Liver (tissue), 9 donors: Measurements from ENCODE around the gene MYMK. TPM values are rescaled to one million over a fixed set of nuclear protein-coding genes. Genes with fewer than 3 reads are reported as not detected.

Experiments
- DNase-seq: peaks from one replicate; pipeline ENCODE4 v3.0.0-alpha.2; 2017; ENCODE audit warnings: low spot score
- H3K27ac ChIP-seq, 2 donors: one replicate each; pipeline ENCODE4 v1.7.0; 2013; ENCODE audit warnings: inconsistent platforms in 2 of 2, low read length in 2 of 2, control low read depth in 1 of 2, low read depth in 1 of 2, mild to moderate bottlenecking in 1 of 2
- H3K27me3 ChIP-seq, 4 donors: one replicate each; pipeline versions ENCODE4 v1.6.1 to v1.7.0; 2013; ENCODE audit warnings: low read length in 3 of 4, inconsistent platforms in 1 of 4, mild to moderate bottlenecking in 1 of 4, moderate library complexity in 1 of 4; ENCODE audit not compliant: control insufficient read depth in 4 of 4, insufficient read depth in 4 of 4
- H3K36me3 ChIP-seq, 4 donors: one replicate each; pipeline versions ENCODE4 v1.6.1 to v1.7.0; 2013; ENCODE audit warnings: low read length in 3 of 4, mild to moderate bottlenecking in 3 of 4, low read depth in 1 of 4, moderate library complexity in 1 of 4; ENCODE audit not compliant: control insufficient read depth in 4 of 4, insufficient read depth in 3 of 4
- H3K4me1 ChIP-seq, 4 donors: one replicate each; pipeline versions ENCODE4 v1.6.1 to v1.7.0; 2013; ENCODE audit warnings: low read length in 3 of 4, mild to moderate bottlenecking in 3 of 4, moderate library complexity in 1 of 4; ENCODE audit not compliant: control insufficient read depth in 4 of 4, insufficient read depth in 4 of 4
- H3K4me3 ChIP-seq, 3 donors: one replicate each; pipeline versions ENCODE4 v1.6.1 to v1.7.0; 2013; ENCODE audit warnings: low read length in 3 of 3, control low read depth in 1 of 3, low read depth in 1 of 3, mild to moderate bottlenecking in 1 of 3
- H3K9ac ChIP-seq, 2 donors: one replicate each; pipeline ENCODE4 v1.7.0; 2013; ENCODE audit warnings: low read length in 2 of 2, mild to moderate bottlenecking in 2 of 2, moderate library complexity in 2 of 2, control low read depth in 1 of 2, low read depth in 1 of 2
- H3K9me3 ChIP-seq, 4 donors: one replicate each; pipeline versions ENCODE4 v1.6.1 to v1.7.0; 2013; ENCODE audit warnings: low read length in 3 of 4; ENCODE audit not compliant: control insufficient read depth in 4 of 4
- ATF3 ChIP-seq: IDR thresholded peaks from 2 replicates; pipeline ENCODE4 v1.6.1; 2016; ENCODE audit warnings: antibody characterized with exemption
- CTCF ChIP-seq: fragments of 150-350 bp; IDR thresholded peaks from 2 replicates; pipeline ENCODE4 v1.5.1; 2017; ENCODE audit warnings: improper control_type of control experiment, low read depth, low read length; ENCODE audit not compliant: missing input control
- EGR1 ChIP-seq, 2 donors: IDR thresholded peaks; 2 replicates each; pipeline ENCODE4 v1.6.1; 2016 to 2018; ENCODE audit warnings: antibody characterized with exemption in 2 of 2, low read depth in 2 of 2
- FOXA1 ChIP-seq: IDR thresholded peaks from 2 replicates; pipeline ENCODE4 v1.6.1; 2016; ENCODE audit warnings: antibody characterized with exemption
- FOXA2 ChIP-seq: IDR thresholded peaks from 2 replicates; pipeline ENCODE4 v1.6.1; 2016; ENCODE audit warnings: antibody characterized with exemption
- GABPA ChIP-seq, 2 donors: IDR thresholded peaks in 1 of 2; conservative IDR thresholded peaks in 1 of 2; 2 replicates each; pipeline ENCODE4 v1.6.1; 2016; ENCODE audit warnings: antibody characterized with exemption in 2 of 2, mild to moderate bottlenecking in 1 of 2, moderate library complexity in 1 of 2
- HNF4A ChIP-seq, 2 donors: conservative IDR thresholded peaks; 2 replicates each; pipeline ENCODE4 v1.6.1; 2016; ENCODE audit warnings: antibody characterized with exemption in 2 of 2, mild to moderate bottlenecking in 2 of 2
- HNF4G ChIP-seq: IDR thresholded peaks from 2 replicates; pipeline ENCODE4 v1.6.1; 2016; ENCODE audit warnings: antibody characterized with exemption
- JUND ChIP-seq, 2 donors: IDR thresholded peaks; 2 replicates each; pipeline ENCODE4 v1.6.1; 2016; ENCODE audit warnings: antibody characterized with exemption in 2 of 2
- MAX ChIP-seq: IDR thresholded peaks from 2 replicates; pipeline ENCODE4 v1.6.1; 2016; ENCODE audit warnings: antibody characterized with exemption
- NR2F2 ChIP-seq: IDR thresholded peaks from 2 replicates; pipeline ENCODE4 v1.6.1; 2016; ENCODE audit warnings: antibody characterized with exemption
- RAD21 ChIP-seq, 2 donors: IDR thresholded peaks; 2 replicates each; pipeline ENCODE4 v1.6.1; 2016; ENCODE audit warnings: antibody characterized with exemption in 2 of 2, mild to moderate bottlenecking in 2 of 2
- REST ChIP-seq: IDR thresholded peaks from 2 replicates; pipeline ENCODE4 v1.6.1; 2016; ENCODE audit warnings: antibody characterized with exemption, mild to moderate bottlenecking
- RXRA ChIP-seq, 2 donors: IDR thresholded peaks; 2 replicates each; pipeline ENCODE4 v1.6.1; 2017 to 2018; ENCODE audit warnings: antibody characterized with exemption in 2 of 2, mild to moderate bottlenecking in 1 of 2
- SP1 ChIP-seq: IDR thresholded peaks from 2 replicates; pipeline ENCODE4 v1.6.1; 2018; ENCODE audit warnings: antibody characterized with exemption, mild to moderate bottlenecking
- TAF1 ChIP-seq: conservative IDR thresholded peaks from 2 replicates; pipeline ENCODE4 v1.6.1; 2016; ENCODE audit warnings: antibody characterized with exemption, mild to moderate bottlenecking
- YY1 ChIP-seq: IDR thresholded peaks from 2 replicates; pipeline ENCODE4 v1.6.1; 2016; ENCODE audit warnings: antibody characterized with exemption, mild to moderate bottlenecking
- ZBTB33 ChIP-seq: IDR thresholded peaks from 2 replicates; pipeline ENCODE4 v1.6.1; 2016; ENCODE audit warnings: antibody characterized with exemption
- WGBS: extraction: QIAGEN DNeasy Blood & Tissue Kit; methylation state at CpG from one replicate; pipeline ENCODE4 v1.1.7; 2013; 5-methylcytosine and 5-hydroxymethylcytosine counted together
- polyA plus RNA-seq, 2 donors: library from polyadenylated mRNA; stranded (reverse) in 1 of 2; unstranded in 1 of 2; fragments of 200-250 nt in 1 of 2; fragments of >200 nt in 1 of 2; fragmentation: Nextera tagmentation in 1 of 2; extraction: Ambion mirVana in 1 of 2; gene quantifications; one replicate each; pipeline versions ENCODE4 v1.2.1 to v1.2.3, GENCODE V29; 2013 to 2015
- total RNA-seq, 2 donors: library from RNA; depleted of rRNA; stranded (reverse); fragments of >200 nt; gene quantifications; one replicate each; pipeline ENCODE4 v1.2.3, GENCODE V29; 2014
- donor health status: healthy.
- donor health status: healthy.
- donor health status: healthy.
- donor health status: healthy.
- donor health status: healthy.

Gene MYMK
- total and polyA plus RNA-seq, 4 donors = not detected

GRCh38 chr9:133509179-133510083 is 15.3 kb downstream of the MYMK start:
- WGBS = 4% methylated on average over 26 of the region's 26 CpGs
- no peak for TF ChIP-seq ATF3
- peak; percentile 84 for TF ChIP-seq FOXA2
- peak; percentile 43 to 69 for TF ChIP-seq EGR1 (IDR thresholded peaks at IDR 0.05; ENCODE audit: low read depth in 2 of 2)
- peak; percentile 89 for TF ChIP-seq SP1
- TF ChIP-seq JUND (IDR thresholded peaks at IDR 0.05) = no peak
- TF ChIP-seq ZBTB33 = no peak
- TF ChIP-seq HNF4A (conservative IDR thresholded peaks at IDR 0.05) = peak; percentile 60 to 72
- peak; percentile 80 for TF ChIP-seq REST
- TF ChIP-seq HNF4G = no peak
- peak; percentile 80 to 88 for TF ChIP-seq RXRA (IDR thresholded peaks at IDR 0.05)
- no peak for TF ChIP-seq TAF1
- peak; percentile 74 for TF ChIP-seq FOXA1
- no peak for TF ChIP-seq CTCF
- no peak for TF ChIP-seq YY1
- TF ChIP-seq RAD21 (IDR thresholded peaks at IDR 0.05) = no peak
- TF ChIP-seq GABPA (IDR thresholded peaks at IDR 0.05 in 1 of 2, conservative IDR thresholded peaks at IDR 0.05 in 1 of 2) = no peak
- TF ChIP-seq MAX = no peak
- TF ChIP-seq NR2F2 = no peak
- DNase-seq = no peak
- Histone ChIP-seq H3K9ac (peak overlapping the region in 1 of 2 donors; percentile 81), H3K27ac (peak overlapping the region; percentile 87 to 89), H3K9me3 (no peaks in the 10 kb centered on the region), H3K4me1 (peaks cover 14 to 36% (median 24%) of the 10 kb centered on the region in 4 donors), H3K27me3 (no peaks in the 10 kb centered on the region), H3K36me3 (no peaks in the 10 kb centered on the region), H3K4me3 (peak overlapping the region in 1 of 3 donors; percentile 9)
